ENCODE data around the gene ZMYM4.

- TF ChIP-seq CTCF (IDR thresholded peaks at IDR 0.05) (no peak), POLR2A (IDR thresholded peaks at IDR 0.05) (no peak), POLR2AphosphoS5 (IDR thresholded peaks at IDR 0.05; ENCODE audit: insufficient read depth in 1 of 2, low read depth in 1 of 2) (no peak)
Measured at GRCh38 chr1:35460796-35461195, 192.3 kb downstream of the ZMYM4 start.
